ENCODE measurements around the gene ZFAND3. TPM values are rescaled to one million over a fixed set of nuclear protein-coding genes. Genes with fewer than 3 reads are reported as not detected.

ZFAND3 gene
- total and polyA plus RNA-seq, 2 experiments from 2014 or later: 16.9 to 28.2 TPM

GRCh38 chr6:37776566-37776965 is 43.0 kb upstream of the ZFAND3 start:
- peak overlapping the region; percentile 9; the same call in 2 of the 3 replicates for H3K4me3 Mint-ChIP-seq
- peaks cover 11% of the 10 kb centered on the region; the same call in 2 of the 3 replicates for H3K9me3 Mint-ChIP-seq
- no peak overlapping the region for H3K27ac Mint-ChIP-seq
- H2AFZ ChIP-seq: peak overlapping the region; percentile 91
- H3K27ac ChIP-seq (ENCODE audit: low read depth): no peak overlapping the region
- TF ChIP-seq ETS1 (IDR thresholded peaks at IDR 0.05) (no peak), EZH2 (IDR thresholded peaks at IDR 0.05; ENCODE audit: low read depth, unreplicated experiment) (no peak), ZNF462 (CRISPR knock-in tag; IDR thresholded peaks at IDR 0.05) (no peak), JUNB (IDR thresholded peaks at IDR 0.05; ENCODE audit: unreplicated experiment) (no peak), NANOG (IDR thresholded peaks at IDR 0.05; ENCODE audit: borderline replicate concordance) (no peak), ZNF114 (CRISPR knock-in tag; IDR thresholded peaks at IDR 0.05) (no peak), CREB1 (CRISPR knock-in tag; IDR thresholded peaks at IDR 0.05; ENCODE audit: low read depth) (no peak), ZNF331 (CRISPR knock-in tag; IDR thresholded peaks at IDR 0.05; ENCODE audit: low read depth) (no peak), POLR2AphosphoS5 (IDR thresholded peaks at IDR 0.05; ENCODE audit: low read depth) (no peak), REST (IDR thresholded peaks at IDR 0.05; ENCODE audit: unreplicated experiment) (no peak)
- peaks cover 53% of the 10 kb centered on the region for H3K27me3 Mint-ChIP-seq (ENCODE audit: insufficient read depth, low read depth, poor library complexity)
- peak overlapping the region; percentile 72; the same call in 1 of the 2 replicates for H3K4me2 ChIP-seq
- no peaks in the 10 kb centered on the region for H3K36me3 ChIP-seq (ENCODE audit: insufficient read depth)
- peak overlapping the region; percentile 40; the same call in 1 of the 2 replicates for H3K4me3 ChIP-seq
- H3K79me2 ChIP-seq (replicated peaks; ENCODE audit: insufficient read depth): no peaks in the 10 kb centered on the region
- peaks cover 51% of the 10 kb centered on the region for H3K27me3 ChIP-seq (ENCODE audit: insufficient read depth)
- no peaks in the 10 kb centered on the region for H4K20me1 ChIP-seq (replicated peaks; ENCODE audit: insufficient read depth)
- H3F3A ChIP-seq (replicated peaks; ENCODE audit: low read depth): 0 out of 2 replicates have a peak, but pooled peaks cover 2% of the 10 kb centered on the region
- no peak for ATAC-seq
- no peaks in the 10 kb centered on the region for H3K36me3 Mint-ChIP-seq (ENCODE audit: low read depth)
- H3K4me1 Mint-ChIP-seq: peaks cover 42% of the 10 kb centered on the region
- peaks cover 41% of the 10 kb centered on the region for H3K4me1 ChIP-seq (ENCODE audit: insufficient read depth)
- H3K9me2 ChIP-seq (ENCODE audit: insufficient read depth): no peaks in the 10 kb centered on the region
- DNase-seq (ENCODE audit: low spot score): no peak

All from GM23338 (cell line).